Ishikawa (cell line): ENCODE measurements around the gene PTPA.

Experiments used
- CEBPB ChIP-seq: IDR thresholded peaks from 2 replicates; pipeline ENCODE4 v1.6.1; 2012
- CREB1 ChIP-seq: IDR thresholded peaks from 2 replicates; pipeline ENCODE4 v1.6.1; 2012; ENCODE audit warnings: low read depth
- EGR1 ChIP-seq: IDR thresholded peaks from 2 replicates; pipeline ENCODE4 v1.6.1; 2012
- EP300 ChIP-seq: IDR thresholded peaks from 2 replicates; pipeline ENCODE4 v1.6.1; 2012; ENCODE audit warnings: borderline replicate concordance
- FOXM1 ChIP-seq: IDR thresholded peaks from 2 replicates; pipeline ENCODE4 v1.6.1; 2012; ENCODE audit warnings: low read depth, borderline replicate concordance
- NFIC ChIP-seq: IDR thresholded peaks from 2 replicates; pipeline ENCODE4 v1.6.1; 2012
- RAD21 ChIP-seq: IDR thresholded peaks from 2 replicates; pipeline ENCODE4 v1.6.1; 2012; ENCODE audit warnings: low read depth
- TAF1 ChIP-seq: IDR thresholded peaks from 2 replicates; pipeline ENCODE4 v1.6.1; 2012; ENCODE audit warnings: low read depth, mild to moderate bottlenecking
- TCF12 ChIP-seq: IDR thresholded peaks from 2 replicates; pipeline ENCODE4 v1.6.1; 2012; ENCODE audit warnings: low read depth
- TEAD4 ChIP-seq: IDR thresholded peaks from 2 replicates; pipeline ENCODE4 v1.6.1; 2012
- YY1 ChIP-seq: IDR thresholded peaks from 2 replicates; pipeline ENCODE4 v1.6.1; 2012; ENCODE audit warnings: low read depth
- ZBTB7A ChIP-seq: IDR thresholded peaks from 2 replicates; pipeline ENCODE4 v1.6.1; 2012; ENCODE audit warnings: low read depth
- TF ChIP-seq, protein P1 (sequence below): IDR thresholded peaks from 2 replicates; pipeline ENCODE4 v1.6.1; 2012
- TF ChIP-seq, protein P2 (sequence below): IDR thresholded peaks from 2 replicates; pipeline ENCODE4 v1.6.1; 2012; ENCODE audit warnings: low read depth, mild to moderate bottlenecking
- TF ChIP-seq, protein P3 (sequence below): IDR thresholded peaks from 2 replicates; pipeline ENCODE4 v1.6.1; 2012

The PTPA gene

DNA sequence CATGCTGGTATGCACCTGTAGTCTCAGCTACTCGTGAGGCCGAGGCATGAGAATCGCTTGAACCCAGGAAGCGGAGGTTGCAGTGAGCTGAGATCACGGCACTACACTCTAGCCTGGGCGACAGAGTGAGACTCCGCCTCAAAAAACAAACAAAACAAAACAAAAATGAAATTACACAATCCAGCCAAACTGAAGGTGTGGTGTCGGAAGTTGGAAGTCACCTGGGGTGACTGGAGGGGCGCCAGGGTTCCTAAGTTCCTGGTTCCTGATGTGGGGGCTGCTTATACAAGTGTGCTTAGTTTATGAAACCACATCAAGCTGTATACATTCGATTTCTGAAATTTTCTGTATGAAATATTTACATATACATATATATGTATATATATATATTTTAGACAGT is 34.0 kb upstream of the PTPA start:
- TF ChIP-seq CEBPB (no peak), CREB1 (no peak), RAD21 (no peak), TEAD4 (no peak), YY1 (no peak), EGR1 (no peak), TCF12 (no peak), ZBTB7A (no peak), EP300 (no peak), TAF1 (no peak), FOXM1 (no peak), NFIC (no peak)
- TF ChIP-seq, protein P1, sequence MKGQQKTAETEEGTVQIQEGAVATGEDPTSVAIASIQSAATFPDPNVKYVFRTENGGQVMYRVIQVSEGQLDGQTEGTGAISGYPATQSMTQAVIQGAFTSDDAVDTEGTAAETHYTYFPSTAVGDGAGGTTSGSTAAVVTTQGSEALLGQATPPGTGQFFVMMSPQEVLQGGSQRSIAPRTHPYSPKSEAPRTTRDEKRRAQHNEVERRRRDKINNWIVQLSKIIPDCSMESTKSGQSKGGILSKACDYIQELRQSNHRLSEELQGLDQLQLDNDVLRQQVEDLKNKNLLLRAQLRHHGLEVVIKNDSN = no peak
- TF ChIP-seq, protein P2, sequence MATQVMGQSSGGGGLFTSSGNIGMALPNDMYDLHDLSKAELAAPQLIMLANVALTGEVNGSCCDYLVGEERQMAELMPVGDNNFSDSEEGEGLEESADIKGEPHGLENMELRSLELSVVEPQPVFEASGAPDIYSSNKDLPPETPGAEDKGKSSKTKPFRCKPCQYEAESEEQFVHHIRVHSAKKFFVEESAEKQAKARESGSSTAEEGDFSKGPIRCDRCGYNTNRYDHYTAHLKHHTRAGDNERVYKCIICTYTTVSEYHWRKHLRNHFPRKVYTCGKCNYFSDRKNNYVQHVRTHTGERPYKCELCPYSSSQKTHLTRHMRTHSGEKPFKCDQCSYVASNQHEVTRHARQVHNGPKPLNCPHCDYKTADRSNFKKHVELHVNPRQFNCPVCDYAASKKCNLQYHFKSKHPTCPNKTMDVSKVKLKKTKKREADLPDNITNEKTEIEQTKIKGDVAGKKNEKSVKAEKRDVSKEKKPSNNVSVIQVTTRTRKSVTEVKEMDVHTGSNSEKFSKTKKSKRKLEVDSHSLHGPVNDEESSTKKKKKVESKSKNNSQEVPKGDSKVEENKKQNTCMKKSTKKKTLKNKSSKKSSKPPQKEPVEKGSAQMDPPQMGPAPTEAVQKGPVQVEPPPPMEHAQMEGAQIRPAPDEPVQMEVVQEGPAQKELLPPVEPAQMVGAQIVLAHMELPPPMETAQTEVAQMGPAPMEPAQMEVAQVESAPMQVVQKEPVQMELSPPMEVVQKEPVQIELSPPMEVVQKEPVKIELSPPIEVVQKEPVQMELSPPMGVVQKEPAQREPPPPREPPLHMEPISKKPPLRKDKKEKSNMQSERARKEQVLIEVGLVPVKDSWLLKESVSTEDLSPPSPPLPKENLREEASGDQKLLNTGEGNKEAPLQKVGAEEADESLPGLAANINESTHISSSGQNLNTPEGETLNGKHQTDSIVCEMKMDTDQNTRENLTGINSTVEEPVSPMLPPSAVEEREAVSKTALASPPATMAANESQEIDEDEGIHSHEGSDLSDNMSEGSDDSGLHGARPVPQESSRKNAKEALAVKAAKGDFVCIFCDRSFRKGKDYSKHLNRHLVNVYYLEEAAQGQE = no peak
- TF ChIP-seq, protein P3, sequence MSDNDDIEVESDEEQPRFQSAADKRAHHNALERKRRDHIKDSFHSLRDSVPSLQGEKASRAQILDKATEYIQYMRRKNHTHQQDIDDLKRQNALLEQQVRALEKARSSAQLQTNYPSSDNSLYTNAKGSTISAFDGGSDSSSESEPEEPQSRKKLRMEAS = no peak

DNA sequence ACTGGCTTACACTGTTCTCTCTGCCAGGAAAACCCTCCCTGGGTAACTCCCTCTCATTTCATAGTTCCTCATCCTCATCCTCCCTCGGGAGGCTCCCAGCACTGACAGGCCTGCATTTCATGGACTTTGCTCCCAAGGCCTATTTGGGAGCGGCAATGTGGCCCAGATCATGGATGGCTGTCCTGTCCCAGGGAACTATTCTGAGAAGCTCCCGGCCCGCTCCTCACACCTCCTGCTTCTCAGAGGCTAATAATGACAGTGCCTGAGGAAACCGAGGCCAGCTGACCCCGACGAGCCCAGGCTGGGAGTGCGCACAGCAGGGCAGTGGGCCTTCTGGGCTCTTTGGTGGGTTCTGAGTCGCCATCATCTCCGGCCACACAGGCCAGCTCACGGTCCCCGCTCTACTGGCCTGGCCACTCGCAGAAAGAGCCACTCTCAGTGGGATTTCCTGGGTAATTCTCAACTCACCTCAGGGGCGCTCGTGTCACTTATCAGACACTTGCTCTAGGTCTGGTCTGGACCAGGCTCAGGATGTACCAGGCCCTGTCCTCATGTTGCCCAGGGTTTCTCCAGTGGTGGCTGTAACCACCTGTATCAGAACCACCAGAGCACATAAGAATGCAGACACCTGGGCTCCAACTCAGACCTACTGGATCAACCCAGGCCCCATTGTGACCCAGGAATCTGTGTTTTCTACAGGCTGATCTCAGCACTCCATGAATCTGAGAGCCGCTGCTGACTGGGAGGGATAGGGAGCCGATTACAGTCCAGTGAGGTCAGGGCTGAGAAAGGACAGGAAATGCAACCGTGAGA is 32.3 kb upstream of the PTPA start:
- TF ChIP-seq, protein P3 = no peak
- TF ChIP-seq ZBTB7A (no peak), TEAD4 (no peak), YY1 (no peak), EGR1 (no peak), TAF1 (no peak), FOXM1 (no peak)

DNA sequence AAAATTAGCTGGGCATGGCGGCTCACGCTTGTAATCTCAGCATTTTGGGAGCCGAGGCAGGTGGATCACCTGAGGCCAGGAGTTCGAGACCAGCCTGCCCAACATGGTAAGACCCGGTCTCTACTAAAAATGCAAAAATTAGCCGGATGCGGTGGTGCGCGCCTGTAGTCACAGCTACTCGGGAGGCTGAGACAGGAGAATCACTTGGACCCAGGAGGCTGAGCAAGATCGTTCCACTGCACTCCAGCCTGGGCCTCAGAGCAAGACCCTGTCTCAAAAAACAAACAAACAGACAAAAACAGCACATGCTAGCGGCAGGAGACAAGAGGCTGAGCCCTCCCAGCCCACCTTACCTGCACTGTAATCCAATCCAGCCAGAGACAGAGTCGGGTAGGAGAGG is 31.4 kb upstream of the PTPA start:
- TF ChIP-seq TAF1 = no peak
- TF ChIP-seq EP300 = no peak

DNA sequence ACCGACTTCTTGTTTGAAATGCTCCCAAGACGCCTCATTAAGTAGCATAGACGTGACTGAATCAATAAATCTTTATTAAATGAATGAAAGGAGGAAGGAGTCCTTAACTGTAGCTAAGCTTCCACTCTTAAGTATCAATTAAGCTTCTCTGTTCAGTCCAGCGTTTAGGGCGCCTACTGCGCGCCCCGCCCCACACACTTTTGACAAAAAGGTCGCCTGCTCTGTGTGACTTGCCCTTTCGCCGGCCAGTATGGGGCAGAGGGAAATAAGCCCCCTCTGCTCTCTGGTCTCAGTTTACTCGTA is 31.0 kb upstream of the PTPA start:
- TF ChIP-seq TEAD4 (no peak), RAD21 (no peak), YY1 (no peak), TCF12 (no peak), TAF1 (no peak)
- TF ChIP-seq, protein P3 = no peak
- TF ChIP-seq, protein P2 = no peak
- TF ChIP-seq, protein P1 = no peak

DNA sequence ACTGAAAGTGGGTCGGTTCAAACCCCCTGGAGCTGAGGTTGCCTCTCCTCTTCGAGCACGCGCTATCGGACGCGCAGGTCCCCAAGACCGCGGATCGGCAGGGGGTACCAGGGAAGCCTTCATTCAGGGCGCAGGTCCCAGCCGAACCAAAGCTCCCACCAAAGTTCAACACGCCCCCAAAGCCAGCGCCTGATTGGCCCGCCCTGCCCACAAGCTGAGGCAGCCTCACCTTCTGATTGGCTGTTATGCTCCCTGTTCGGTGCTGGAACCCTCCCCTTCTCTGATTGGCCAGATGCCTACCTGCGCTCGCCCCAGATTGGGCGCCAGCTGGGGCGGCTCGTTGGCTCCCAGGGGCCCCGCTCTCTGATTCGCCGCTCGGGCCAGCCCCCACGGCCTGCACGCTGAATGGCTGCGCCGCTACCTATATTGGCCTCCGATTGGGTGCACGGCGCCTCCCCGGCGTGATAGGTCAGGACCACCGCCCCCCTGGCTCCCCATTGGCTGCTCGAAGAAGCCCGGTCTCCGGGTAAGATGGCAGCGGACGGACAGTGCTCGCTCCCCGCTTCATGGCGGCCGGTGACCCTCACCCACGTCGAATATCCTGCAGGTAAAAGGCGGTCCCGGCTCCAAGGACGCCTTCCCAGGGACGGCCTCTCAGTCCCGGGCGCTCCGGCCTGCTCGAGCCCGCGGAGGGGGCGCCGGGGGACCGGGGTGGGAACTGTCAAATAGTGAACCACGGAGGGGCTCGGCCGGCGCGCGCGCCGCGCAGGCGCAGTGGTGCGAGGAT is 30.4 kb upstream of the PTPA start, which contains the start of gene DOLPP1:
DOLPP1 (plus strand) TSS at position 511 of the 787 bp plus-strand sequence; CDS start at position 532, 21 bp downstream.
- TF ChIP-seq TAF1 (peak; percentile 72), FOXM1 (peak; percentile 26; the same call in 1 of the 2 replicates), ZBTB7A (no peak; the same call in 1 of the 2 replicates), NFIC (no peak), YY1 (peak; percentile 94), EP300 (no peak; the same call in 1 of the 2 replicates), TCF12 (no peak; the same call in 1 of the 2 replicates), RAD21 (no peak), CREB1 (peak; percentile 51; the same call in 1 of the 2 replicates), TEAD4 (no peak), EGR1 (peak; percentile 33; the same call in 1 of the 2 replicates), CEBPB (no peak)
- TF ChIP-seq, protein P3 = peak; percentile 60
- TF ChIP-seq, protein P2 = no peak
- TF ChIP-seq, protein P1 = peak; percentile 44; the same call in 1 of the 2 replicates
